Stimulated activated CD4-positive, alpha-beta T cell treated with anti-CD3 and anti-CD28 coated beads, Interleukin-4, amount 100 ng/mL, for 48 hours (primary cell): ENCODE data around the gene TRNT1.

Source experiments
- DNase-seq, 2 donors: peaks; one replicate each; pipeline ENCODE4 v3.0.0-alpha.2; 2020; ENCODE audit warnings: low read depth in 2 of 2

The TRNT1 gene

DNA sequence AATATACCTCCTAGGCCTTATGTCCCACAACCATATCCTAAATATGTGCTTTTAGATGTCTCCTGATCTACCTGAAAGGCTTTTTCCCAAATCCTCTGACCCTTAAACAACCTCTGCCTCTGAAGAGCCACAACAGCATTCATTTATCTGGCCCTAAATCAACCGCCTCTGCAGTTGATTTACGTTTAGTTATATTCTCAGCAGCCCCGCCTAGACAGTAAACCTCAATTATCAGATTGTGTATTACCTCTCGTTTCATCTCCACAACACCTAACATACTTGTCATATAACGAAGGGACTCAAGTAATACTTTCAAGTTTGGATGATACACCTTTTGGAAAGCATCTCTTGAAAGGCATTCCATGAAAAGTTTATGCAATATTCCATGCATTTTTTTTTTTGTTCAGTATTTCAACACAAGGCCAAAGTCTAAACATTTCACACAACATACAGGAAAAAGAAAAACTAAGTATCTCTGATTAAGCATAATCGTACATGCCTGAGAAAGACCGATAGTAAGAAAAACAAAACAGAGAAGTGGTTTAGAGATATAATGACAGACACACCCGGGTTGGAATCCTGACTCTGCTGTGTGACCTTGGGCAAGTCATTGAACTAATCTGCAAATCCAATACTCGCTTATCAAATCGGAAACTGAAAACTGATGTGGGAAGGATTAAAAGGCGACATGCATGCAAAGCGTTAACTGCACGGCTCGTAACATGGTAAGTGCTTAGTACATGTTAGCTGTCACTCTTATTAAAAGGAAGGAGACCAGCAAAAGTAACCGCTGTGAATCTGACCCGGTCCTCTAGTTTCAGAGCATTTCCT is 52.0 kb downstream of the TRNT1 start:
- DNase-seq, result no peak

DNA sequence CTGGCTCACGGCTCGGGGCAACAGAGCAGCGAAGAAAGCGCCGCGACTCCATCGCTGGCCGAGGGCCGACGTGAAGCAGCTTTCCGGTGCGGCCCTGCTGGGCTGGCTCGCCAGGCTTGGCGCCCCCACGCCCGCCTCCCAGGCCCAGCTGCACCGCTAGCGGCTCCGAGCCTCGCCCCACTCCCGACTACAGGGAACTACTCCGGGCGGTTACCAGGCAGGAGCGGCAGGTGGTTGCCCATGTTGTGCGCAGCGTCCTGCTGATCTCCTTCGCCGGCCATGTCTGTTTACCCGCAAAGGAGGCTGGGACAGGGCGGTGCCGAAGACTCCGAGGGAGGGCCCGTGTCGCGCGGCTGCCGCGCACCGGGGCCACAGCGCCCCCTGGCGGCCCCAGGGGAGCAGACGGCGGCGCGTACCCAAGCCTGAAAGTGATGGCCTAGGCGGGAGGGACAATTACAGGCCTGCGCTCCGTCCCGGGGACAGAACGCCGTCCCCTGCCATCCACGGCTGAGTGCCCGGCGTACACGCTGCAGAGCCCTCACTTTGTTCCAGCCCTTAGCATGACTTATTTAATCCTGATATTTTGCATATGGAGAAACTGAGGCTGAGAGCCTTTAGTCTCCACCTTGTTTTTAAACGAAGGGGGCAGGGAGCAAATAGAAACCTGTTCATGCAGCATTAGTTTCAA is 52.8 kb downstream of the TRNT1 start, which contains the start of gene CRBN:
CRBN (minus strand) TSS at position 285 of the 688 bp plus-strand sequence; CDS start at position 281, 4 bp downstream.
- peak; percentile 74 to 79 for DNase-seq

DNA sequence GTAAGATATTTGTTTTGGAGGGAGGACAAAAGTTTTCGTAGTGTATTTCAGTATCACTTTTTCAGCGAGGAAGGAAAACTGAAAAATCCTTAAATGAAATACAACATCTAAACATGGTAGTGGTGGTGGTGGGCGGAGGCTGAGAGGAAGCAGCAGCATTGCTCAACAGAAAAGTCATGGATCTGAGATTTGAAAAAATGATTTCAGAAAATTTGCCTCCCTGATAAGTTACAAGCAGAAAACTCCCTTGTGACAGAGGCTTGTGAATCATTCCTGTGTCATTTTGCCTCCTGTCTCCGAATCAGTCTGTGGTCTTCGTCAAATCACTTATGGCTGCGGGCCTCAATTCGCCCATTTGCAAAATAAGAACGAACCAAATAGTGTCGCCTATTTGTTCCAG is 53.7 kb downstream of the TRNT1 start:
- DNase-seq, result no peak

DNA sequence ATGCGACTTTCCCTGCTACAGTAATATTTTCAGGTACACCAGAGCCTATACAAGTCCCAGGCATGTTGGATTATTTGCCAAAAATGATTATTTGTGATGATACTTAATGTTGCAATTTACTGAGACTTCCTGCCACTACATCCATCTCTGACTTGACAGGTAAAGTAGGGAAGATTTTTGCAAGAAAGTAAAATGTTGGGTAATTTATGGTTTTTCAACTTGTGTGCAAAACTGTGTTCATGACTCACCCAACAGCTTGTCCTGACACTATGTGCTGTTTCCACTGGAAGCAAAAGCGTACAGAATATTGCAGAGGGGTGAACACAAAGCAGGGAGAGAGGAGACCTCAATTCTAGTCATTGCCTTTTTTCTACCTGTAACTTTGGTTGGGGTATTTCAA is 58.1 kb downstream of the TRNT1 start:
- DNase-seq, result no peak

DNA sequence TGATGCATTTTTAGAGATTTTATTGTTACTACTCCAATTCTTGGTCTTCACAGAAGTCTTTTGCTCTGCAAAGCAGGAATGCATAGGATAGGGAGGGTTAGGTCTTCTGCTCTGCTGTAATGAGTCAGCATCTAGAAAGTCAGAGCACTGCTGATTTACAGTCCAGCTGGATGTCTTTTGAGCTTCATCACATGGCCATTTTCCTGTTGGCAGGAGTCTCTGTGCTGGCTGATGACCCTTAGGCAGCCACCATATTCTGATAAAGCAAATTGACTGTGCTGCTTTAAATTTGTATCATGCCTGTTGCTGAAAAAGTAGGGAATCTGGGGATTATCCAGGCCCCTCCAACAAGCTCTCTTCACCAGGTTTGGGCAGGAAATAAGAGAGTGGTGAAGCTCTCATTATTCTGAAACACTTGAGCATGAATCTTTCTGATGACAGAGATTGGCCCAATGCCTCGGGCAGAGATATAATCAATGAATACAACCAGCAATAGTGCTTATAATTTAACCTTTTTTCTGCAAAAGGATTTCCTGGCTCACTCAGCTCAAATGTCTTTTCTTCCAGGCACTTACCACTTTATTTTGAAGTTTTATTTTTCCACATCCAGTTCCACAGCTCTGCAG is 62.5 kb downstream of the TRNT1 start:
- no peak for DNase-seq

DNA sequence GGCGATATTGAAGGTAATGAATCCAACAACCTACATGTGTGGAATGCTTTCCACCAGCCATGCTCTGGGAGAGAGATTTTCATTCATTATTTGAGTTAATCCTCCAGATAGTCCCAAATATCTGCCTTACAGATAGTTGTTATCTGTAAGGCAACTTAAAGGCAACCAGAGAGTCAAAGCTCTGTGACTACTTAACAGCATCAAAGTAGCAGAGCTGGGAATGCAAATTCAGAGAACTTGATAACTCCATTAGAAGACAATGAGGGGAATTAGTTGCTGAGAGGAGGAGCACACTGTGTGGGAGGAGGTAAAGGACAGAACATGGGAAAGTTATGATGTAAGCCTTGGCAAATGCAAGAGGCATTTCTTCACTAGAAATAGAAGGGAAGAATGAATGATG is 63.2 kb downstream of the TRNT1 start:
- DNase-seq, result no peak

DNA sequence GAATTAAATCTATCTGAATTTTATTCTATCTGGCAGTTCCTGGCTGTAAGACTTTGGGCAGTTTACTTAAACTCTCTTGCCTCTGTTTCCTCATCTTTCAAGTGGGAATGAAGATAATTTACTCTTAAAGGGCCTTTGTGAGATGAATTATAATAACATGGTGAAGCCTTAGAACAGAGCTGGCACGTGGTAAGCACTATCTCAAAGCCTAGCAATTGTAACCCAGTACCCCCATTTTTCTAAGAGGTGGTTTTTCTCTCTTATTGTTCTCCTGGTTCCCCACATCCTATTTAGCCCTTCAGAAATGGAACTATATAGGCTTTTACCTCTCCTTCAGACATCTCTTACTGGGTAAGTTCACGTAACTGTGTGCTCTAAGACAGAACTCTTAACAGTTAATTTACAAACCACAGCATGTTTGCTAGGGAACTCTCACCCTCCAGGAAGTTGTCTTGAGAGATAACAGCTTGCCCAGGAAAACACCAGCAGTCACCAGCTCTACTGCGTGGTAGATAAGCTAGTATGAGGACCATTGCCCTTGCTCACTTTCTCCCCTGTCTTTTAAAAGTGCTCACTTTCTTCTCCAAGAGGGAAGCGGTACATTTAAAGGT is 65.0 kb downstream of the TRNT1 start:
- DNase-seq, result no peak

DNA sequence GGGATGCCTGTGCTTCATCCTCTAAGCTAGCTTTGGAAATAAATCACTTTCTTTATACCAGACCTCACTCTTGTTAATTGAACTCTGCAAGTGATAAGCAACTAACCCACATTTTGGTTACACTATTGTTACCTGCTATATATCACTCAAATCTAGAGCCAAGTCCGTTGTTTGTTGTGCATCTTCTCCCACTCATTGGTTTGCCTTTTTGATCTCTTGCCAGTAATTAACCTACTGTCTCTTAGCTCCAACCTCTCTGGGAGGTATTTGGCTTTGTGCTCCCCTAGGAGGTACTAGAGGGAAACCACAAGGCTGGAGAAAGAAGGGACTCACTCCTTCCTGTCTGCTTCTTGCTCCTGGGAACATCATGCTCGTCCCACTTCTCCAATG is 65.5 kb downstream of the TRNT1 start:
- DNase-seq, result no peak

DNA sequence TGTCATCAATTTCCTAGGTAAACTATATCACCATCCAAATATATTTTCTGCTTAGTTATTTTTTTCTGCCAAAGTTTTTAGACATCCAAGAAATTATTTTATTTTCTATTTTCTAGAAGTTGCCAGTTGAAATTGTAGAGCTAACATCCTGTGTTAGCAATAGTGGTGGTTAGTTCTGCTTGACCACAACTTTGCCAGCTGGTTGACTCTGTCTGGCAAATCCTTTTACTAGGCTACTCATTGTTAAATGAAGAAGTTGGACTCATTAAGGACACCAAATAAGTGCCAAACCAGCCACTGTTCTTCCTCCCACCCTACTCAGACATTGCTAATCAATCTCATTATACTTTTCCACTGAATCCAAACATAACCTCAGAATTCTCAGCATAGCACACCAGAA is 68.1 kb downstream of the TRNT1 start:
- DNase-seq, result no peak

DNA sequence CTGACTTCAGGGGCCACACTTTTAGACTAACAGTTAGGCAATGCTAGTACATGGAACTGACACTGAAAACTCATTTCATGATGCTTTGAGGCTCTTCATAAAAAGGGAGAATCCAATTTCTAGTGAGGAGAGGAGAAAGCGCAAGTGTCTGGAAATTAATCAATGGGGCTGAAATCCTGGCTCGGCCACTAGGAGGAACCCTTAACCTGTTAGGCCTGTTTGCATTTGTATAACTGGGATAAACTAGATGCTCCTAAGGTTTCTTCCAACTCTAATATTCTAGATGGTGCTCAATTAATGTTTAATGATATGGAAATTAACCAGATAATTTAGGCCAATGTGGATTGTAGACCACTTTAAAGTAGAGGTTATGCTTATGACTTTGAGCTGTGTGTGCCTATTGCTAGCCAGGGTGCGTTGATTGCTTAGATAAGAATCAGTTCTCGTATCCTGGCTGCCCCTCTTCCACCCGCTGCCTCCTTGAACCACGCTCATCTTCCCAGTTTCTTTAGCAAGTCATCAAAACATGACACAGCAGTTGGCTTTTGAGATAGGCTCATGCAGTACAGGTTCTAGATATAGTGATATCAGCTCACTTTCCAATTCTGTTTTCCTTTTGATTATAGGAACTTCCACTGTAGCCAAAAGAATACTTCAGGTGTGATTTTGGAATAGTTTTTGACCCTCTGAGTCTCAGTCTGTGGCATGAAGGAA is 69.6 kb downstream of the TRNT1 start:
- no peak for DNase-seq
